ENCODE measurements around the gene CHST8.

CHST8 gene

DNA sequence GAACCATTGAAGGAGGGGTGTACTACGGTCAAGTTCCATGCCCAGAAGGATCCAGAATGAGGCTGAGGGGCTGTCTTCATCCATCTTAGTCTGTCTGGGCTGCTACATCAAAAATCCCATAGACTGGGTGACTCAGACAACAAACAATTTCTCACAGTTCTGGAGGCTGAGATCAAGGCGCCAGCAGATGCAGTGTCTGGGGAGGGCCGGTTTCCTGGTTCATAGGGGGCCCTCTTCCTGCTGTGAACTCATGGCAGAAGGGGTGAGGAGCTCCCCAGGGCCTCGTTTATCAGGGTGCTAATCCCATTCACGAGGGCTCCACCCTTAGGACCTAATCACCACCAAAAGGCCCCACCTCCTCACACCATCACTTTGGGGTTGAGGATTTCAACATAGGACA is 160.2 kb downstream of the CHST8 start:
- Histone ChIP-seq H3K9ac (ENCODE audit: low read depth, low read length) (no peak overlapping the region), H3K36me3 (ENCODE audit: control insufficient read depth, insufficient read depth, low read length) (no peaks in the 10 kb centered on the region), H3K9me3 (ENCODE audit: control insufficient read depth, insufficient read depth, low read length) (no peaks in the 10 kb centered on the region), H3K27ac (ENCODE audit: low read depth, low read length) (no peak overlapping the region), H3K4me3 (ENCODE audit: low read depth, low read length) (no peak overlapping the region), H3K27me3 (ENCODE audit: control insufficient read depth, insufficient read depth, low read length) (no peaks in the 10 kb centered on the region), H3K4me1 (ENCODE audit: control insufficient read depth, insufficient read depth, low read length) (no peaks in the 10 kb centered on the region; the same call in 1 of the 2 replicates)

DNA sequence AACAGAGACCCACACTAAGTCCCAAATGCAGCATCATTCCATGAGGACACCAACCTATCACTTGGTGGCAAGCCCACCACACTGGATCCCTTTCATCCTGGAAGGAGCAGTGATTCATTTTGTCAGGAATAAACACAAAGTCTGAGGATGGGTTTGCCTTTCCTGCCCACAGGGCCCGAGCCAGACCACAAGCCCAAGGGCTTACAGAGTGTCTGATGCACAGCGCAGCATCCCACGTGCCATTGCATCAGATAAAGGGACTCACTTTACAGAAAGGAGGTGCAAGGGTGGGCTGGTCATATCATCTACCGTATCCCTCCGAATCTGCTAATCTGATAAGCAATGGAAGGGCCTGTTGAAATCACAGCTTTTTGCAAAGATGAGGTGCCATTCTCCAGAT is 162.7 kb downstream of the CHST8 start:
- H3K36me3 ChIP-seq (ENCODE audit: control insufficient read depth, insufficient read depth, low read length): no peaks in the 10 kb centered on the region
- H3K4me3 ChIP-seq (ENCODE audit: low read depth, low read length): no peak overlapping the region
- H3K27me3 ChIP-seq (ENCODE audit: control insufficient read depth, insufficient read depth, low read length): no peaks in the 10 kb centered on the region
- H3K9ac ChIP-seq (ENCODE audit: low read depth, low read length): no peak overlapping the region
- no peaks in the 10 kb centered on the region for H3K9me3 ChIP-seq (ENCODE audit: control insufficient read depth, insufficient read depth, low read length)
- no peaks in the 10 kb centered on the region for H3K4me1 ChIP-seq (ENCODE audit: control insufficient read depth, insufficient read depth, low read length)
- no peak overlapping the region for H3K27ac ChIP-seq (ENCODE audit: low read depth, low read length)

DNA sequence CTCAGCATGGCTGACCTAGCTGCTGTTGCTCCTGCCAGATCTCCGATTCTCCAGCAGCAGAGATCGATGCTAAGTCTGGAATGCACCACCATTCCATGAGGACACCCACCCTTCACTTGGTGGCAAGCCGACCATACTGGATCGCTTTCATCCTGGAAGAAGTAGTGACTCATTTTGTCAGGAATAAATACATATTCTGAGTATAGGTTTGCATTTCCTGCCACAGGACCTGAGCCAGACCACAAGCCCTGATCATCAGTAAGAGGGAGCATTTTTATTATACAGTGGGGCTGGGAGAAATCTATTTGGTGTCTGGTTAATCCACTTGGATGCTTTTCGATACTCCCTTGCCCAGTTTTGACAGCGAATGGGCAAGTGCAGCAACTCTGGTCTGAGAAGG is 164.0 kb downstream of the CHST8 start:
- H3K9ac ChIP-seq (ENCODE audit: low read depth, low read length): no peak overlapping the region
- H3K27me3 ChIP-seq (ENCODE audit: control insufficient read depth, insufficient read depth, low read length): no peaks in the 10 kb centered on the region
- no peak overlapping the region for H3K4me3 ChIP-seq (ENCODE audit: low read depth, low read length)
- H3K27ac ChIP-seq (ENCODE audit: low read depth, low read length): no peak overlapping the region
- H3K9me3 ChIP-seq (ENCODE audit: control insufficient read depth, insufficient read depth, low read length): no peaks in the 10 kb centered on the region
- H3K36me3 ChIP-seq (ENCODE audit: control insufficient read depth, insufficient read depth, low read length): no peaks in the 10 kb centered on the region
- no peaks in the 10 kb centered on the region for H3K4me1 ChIP-seq (ENCODE audit: control insufficient read depth, insufficient read depth, low read length)

DNA sequence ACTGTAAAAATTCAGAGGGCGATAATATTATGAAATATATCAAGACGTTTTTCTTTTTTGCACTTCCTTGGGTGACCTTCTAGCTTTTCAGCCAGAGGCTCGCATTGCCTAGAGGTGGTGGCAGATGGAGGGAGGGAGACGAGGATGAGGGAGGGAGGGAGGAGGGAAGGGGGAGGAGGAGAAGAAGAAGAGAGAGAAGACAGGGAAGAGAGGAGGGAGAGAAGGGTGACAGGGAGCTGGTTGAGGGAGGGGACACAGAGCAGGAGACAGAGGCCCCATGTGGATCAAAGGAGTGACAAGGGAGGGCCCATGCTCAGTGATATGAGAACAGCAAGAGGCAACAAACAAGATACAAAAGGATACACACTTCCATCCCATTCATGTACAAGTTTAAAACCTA is 166.9 kb downstream of the CHST8 start:
- Histone ChIP-seq H3K9me3 (ENCODE audit: control insufficient read depth, insufficient read depth, low read length) (no peaks in the 10 kb centered on the region), H3K27ac (ENCODE audit: low read depth, low read length) (no peak overlapping the region), H3K9ac (ENCODE audit: low read depth, low read length) (no peak overlapping the region), H3K36me3 (ENCODE audit: control insufficient read depth, insufficient read depth, low read length) (no peaks in the 10 kb centered on the region), H3K27me3 (ENCODE audit: control insufficient read depth, insufficient read depth, low read length) (no peaks in the 10 kb centered on the region), H3K4me1 (ENCODE audit: control insufficient read depth, insufficient read depth, low read length) (no peaks in the 10 kb centered on the region), H3K4me3 (ENCODE audit: low read depth, low read length) (no peak overlapping the region)

DNA sequence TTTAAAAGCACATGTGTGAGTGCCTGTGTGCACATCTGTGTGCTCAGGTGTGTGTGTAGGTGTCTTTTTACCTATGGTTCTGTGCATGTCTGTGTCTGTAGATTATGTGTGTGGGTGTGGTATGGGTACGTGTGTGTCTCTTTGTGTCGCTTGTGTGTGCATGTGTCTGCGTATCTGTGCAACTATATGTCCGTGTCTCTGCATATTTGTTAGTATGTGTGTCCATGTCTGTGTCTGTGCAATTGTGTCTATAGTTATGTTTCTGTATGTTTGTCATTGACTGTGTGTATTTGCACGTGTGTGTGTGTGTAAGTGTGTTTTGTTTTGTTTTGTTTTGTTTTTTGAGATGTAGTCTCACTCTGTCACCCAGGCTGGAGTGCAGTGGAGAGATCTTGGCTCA is 167.6 kb downstream of the CHST8 start:
- H3K9ac ChIP-seq (ENCODE audit: low read depth, low read length): no peak overlapping the region
- no peak overlapping the region for H3K27ac ChIP-seq (ENCODE audit: low read depth, low read length)
- peaks cover 1% of the 10 kb centered on the region; the same call in 1 of the 2 replicates for H3K4me1 ChIP-seq (ENCODE audit: control insufficient read depth, insufficient read depth, low read length)
- H3K4me3 ChIP-seq (ENCODE audit: low read depth, low read length): no peak overlapping the region
- H3K27me3 ChIP-seq (ENCODE audit: control insufficient read depth, insufficient read depth, low read length): no peaks in the 10 kb centered on the region
- no peaks in the 10 kb centered on the region for H3K9me3 ChIP-seq (ENCODE audit: control insufficient read depth, insufficient read depth, low read length)
- no peaks in the 10 kb centered on the region for H3K36me3 ChIP-seq (ENCODE audit: control insufficient read depth, insufficient read depth, low read length)

DNA sequence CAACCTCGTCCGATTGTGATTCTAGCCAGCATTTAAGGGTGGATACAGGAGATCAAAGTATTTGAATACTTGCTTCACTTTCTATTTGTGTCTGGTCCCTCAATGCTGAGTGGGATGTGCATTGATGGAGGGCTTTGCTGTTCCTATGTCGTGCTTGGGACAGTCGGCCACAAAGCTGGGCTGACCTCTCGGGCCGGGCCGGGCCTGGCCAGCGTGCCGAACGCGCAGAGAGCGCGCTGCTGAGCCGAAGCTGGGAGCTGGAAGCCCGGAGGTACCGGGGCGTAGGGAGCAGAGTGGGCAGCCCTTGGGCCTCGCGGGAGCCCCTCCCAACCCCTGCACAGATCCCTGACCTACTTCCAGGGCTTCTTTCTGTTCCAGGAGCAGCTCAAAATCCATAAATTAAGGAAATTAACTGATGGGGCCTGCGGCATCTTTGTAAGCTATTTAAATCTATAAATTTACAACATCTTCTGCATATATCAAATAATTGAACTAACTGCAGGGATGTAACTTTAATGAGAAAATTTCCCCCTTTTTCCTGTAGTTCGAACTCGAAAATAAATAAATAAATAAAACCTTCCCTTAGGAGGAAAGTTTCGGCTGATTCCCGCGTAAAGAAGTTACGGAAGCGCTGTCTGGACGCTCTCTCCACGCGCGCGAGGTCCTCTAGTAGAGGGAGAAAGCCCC is 173.1 kb downstream of the CHST8 start:
- H3K27ac ChIP-seq (ENCODE audit: low read depth, low read length): peak overlapping the region; percentile 97
- no peaks in the 10 kb centered on the region for H3K9me3 ChIP-seq (ENCODE audit: control insufficient read depth, insufficient read depth, low read length)
- peak overlapping the region; percentile 45; the same call in 1 of the 2 replicates for H3K9ac ChIP-seq (ENCODE audit: low read depth, low read length)
- H3K4me1 ChIP-seq (ENCODE audit: control insufficient read depth, insufficient read depth, low read length): peaks cover 19% of the 10 kb centered on the region
- H3K4me3 ChIP-seq (ENCODE audit: low read depth, low read length): peak overlapping the region; percentile 78
- no peaks in the 10 kb centered on the region for H3K27me3 ChIP-seq (ENCODE audit: control insufficient read depth, insufficient read depth, low read length)
- peaks cover 5% of the 10 kb centered on the region; the same call in 1 of the 2 replicates for H3K36me3 ChIP-seq (ENCODE audit: control insufficient read depth, insufficient read depth, low read length)

DNA sequence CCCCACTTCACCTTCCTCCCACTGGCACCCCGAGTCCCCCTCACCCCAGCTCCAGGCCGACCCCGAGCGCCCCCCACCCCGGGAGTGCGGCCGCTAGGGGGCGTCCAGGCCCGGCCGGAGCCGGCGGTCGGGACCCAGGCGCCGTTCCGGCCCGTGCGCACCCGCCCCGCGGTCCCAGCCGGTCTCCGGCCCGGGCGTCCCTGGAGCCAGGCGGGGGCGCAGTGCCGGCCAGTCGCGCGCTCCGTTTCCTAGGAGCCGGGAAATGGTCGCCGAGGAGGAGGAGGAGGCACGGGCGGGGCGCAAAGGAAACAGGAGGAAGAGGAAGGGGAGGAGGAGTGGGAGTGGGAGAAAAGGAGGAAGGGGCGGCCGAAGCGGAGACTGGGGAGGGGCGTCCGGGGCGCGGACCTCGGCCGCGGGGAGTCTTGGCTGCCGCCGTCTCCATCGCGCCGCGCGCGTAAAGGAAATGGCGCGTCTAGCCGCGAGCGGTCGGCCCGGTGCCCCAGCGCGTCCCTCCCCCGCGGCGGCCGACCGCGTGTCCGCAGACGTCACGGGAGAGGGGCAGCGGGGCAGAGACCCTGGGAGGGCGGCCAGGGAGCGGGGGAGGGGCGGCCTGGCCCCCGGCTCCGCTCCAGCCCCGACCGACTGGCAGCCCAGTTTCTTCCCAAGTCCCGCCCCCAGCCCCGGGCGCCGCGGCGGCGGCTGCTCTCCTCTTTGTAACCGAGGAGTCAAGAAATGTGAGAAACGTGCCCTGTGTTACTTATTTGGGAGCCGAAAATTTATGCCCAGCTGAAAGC is 173.8 kb downstream of the CHST8 start:
- Histone ChIP-seq H3K4me3 (ENCODE audit: low read depth, low read length) (peak overlapping the region; percentile 78), H3K27ac (ENCODE audit: low read depth, low read length) (peak overlapping the region; percentile 97), H3K36me3 (ENCODE audit: control insufficient read depth, insufficient read depth, low read length) (peaks cover 12% of the 10 kb centered on the region), H3K27me3 (ENCODE audit: control insufficient read depth, insufficient read depth, low read length) (no peaks in the 10 kb centered on the region), H3K9me3 (ENCODE audit: control insufficient read depth, insufficient read depth, low read length) (no peaks in the 10 kb centered on the region), H3K4me1 (ENCODE audit: control insufficient read depth, insufficient read depth, low read length) (peaks cover 26% of the 10 kb centered on the region), H3K9ac (ENCODE audit: low read depth, low read length) (peak overlapping the region; percentile 89)

DNA sequence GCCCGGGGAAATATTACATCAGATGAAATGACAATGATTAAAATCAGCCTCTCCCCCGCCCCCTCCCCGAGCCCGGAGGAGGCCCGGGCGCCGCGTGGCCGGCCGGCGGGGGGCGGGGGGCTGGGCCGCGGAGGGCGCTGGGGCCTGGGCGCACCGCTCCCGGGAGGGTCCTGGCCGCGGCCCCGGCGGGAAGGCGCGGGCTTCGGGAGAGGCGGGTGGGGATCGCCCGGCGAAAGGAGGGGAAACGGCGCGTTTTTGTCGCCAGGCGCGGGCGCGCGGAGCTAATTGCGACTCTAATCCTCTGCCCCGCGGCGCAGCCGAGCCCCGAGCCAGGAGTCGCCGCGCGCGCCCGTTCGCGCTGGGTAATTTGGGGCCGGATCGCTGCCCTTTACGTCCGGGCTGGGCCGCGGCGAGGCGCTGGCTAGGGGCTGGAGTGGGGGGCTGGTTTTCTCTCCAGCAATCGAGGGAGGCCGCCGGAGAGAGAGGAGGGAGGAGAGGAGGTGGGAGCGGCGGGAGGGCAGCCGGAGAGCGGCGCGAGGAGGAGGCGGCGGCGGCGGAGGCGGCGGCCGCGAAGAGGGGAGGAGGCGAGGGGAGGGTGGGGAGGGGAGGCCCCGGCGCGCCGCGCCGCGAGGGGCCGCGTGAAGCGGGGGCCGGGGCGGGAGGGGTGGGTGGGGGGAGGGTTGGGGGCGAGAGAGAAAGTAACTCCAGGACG is 174.6 kb downstream of the CHST8 start, which contains the start of gene KCTD15:
Gene KCTD15 (plus strand): TSS at position 707 of the 712 bp plus-strand sequence. CDS start 3,585 bp downstream, outside the sequence.
- H3K9me3 ChIP-seq (ENCODE audit: control insufficient read depth, insufficient read depth, low read length): no peaks in the 10 kb centered on the region
- peaks cover 19% of the 10 kb centered on the region for H3K36me3 ChIP-seq (ENCODE audit: control insufficient read depth, insufficient read depth, low read length)
- no peaks in the 10 kb centered on the region for H3K27me3 ChIP-seq (ENCODE audit: control insufficient read depth, insufficient read depth, low read length)
- peak within 1 kb of the TSS; percentile 89 for H3K9ac ChIP-seq (ENCODE audit: low read depth, low read length)
- peak within 1 kb of the TSS; percentile 97 for H3K27ac ChIP-seq (ENCODE audit: low read depth, low read length)
- H3K4me3 ChIP-seq (ENCODE audit: low read depth, low read length): peak within 1 kb of the TSS; percentile 78
- peaks cover 26% of the 10 kb centered on the region for H3K4me1 ChIP-seq (ENCODE audit: control insufficient read depth, insufficient read depth, low read length)

DNA sequence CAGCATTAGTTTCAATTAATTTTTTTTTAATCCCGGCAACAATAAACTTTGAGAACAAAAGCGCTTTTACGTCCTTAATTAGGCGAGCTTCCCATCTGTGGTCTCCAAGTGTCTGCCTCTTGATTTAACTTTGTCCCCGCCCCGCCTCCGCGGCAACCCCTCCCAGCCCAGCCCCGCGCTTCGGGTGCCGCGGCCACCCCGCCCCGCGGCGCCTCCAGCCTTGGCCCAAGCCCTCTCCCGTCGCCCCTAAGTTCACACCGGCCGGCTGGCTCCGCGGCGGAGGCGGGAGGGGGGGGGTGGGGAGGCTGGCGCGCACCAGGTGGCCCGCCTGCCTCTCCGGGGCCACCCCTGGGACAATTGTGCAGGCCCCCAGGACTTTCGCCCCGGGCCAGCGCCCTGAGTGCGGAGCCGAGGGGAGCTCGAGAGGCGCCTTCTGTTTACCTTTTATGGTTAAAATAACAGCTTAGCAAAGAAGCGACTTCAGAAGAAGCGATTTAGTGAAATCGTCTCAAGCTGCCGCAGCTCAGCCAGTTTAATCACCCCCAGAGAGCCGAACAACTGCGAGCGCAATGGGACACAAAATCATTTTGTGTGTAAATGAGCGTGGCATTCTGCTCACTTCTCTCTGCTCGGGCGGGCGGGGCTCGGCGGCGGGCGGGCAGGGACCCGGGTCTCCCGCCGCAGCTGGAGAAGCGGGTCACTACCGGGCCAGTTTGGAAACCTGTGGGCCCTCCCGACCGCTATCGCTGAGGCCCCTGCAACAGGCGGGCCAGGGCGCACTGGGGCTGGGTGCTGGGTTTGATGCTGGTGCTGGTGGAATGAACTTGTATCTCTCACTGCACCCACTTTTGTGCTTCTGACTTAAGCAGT is 176.3 kb downstream of the CHST8 start:
- peaks cover 26% of the 10 kb centered on the region for H3K4me1 ChIP-seq (ENCODE audit: control insufficient read depth, insufficient read depth, low read length)
- H3K4me3 ChIP-seq (ENCODE audit: low read depth, low read length): peak overlapping the region; percentile 77
- no peaks in the 10 kb centered on the region for H3K27me3 ChIP-seq (ENCODE audit: control insufficient read depth, insufficient read depth, low read length)
- no peaks in the 10 kb centered on the region for H3K9me3 ChIP-seq (ENCODE audit: control insufficient read depth, insufficient read depth, low read length)
- peaks cover 36% of the 10 kb centered on the region for H3K36me3 ChIP-seq (ENCODE audit: control insufficient read depth, insufficient read depth, low read length)
- H3K27ac ChIP-seq (ENCODE audit: low read depth, low read length): peak overlapping the region; percentile 86
- H3K9ac ChIP-seq (ENCODE audit: low read depth, low read length): peak overlapping the region; percentile 84

DNA sequence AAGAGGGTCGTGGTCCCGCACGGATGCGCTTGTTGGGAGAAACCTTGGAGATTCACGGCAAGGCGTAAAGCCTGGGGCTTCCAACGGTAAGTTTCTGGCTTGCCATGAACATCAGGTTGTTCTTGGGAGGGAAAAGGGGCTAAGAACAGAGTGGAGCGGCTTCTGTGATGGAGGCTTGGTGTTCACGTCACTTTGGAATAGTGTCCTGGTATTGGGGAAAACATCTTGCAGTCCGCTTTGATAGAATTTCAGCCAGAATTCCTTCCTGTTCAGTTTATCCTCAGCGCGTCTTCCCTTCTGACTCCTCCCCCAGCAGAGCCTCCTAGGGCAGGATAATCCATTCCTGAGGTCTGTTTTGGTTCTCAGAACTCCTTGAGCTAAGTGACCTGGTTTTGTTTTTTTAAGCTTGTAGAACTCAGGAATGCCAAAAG is 176.9 kb downstream of the CHST8 start:
- Histone ChIP-seq H3K4me3 (ENCODE audit: low read depth, low read length) (peak overlapping the region; percentile 77), H3K4me1 (ENCODE audit: control insufficient read depth, insufficient read depth, low read length) (peaks cover 26% of the 10 kb centered on the region), H3K9me3 (ENCODE audit: control insufficient read depth, insufficient read depth, low read length) (no peaks in the 10 kb centered on the region), H3K27me3 (ENCODE audit: control insufficient read depth, insufficient read depth, low read length) (no peaks in the 10 kb centered on the region), H3K36me3 (ENCODE audit: control insufficient read depth, insufficient read depth, low read length) (peaks cover 43% of the 10 kb centered on the region), H3K27ac (ENCODE audit: low read depth, low read length) (peak overlapping the region; percentile 86), H3K9ac (ENCODE audit: low read depth, low read length) (peak overlapping the region; percentile 55)

Measured in HUES48 (cell line).